Epithelial cell of prostate (primary cell): ENCODE results near the gene NISCH.

Experiments used
- DNase-seq: peaks from one replicate; pipeline ENCODE4 v3.0.0-alpha.2; 2011; ENCODE audit warnings: low read depth, low spot score
- H3K27ac ChIP-seq: fragments of 450-650 bp; 2 replicates; pipeline ENCODE4 v1.5.1; 2017; ENCODE audit warnings: mild to moderate bottlenecking

NISCH gene

GRCh38 chr3:52446042-52446441 is 9.4 kb upstream of the NISCH start:
- DNase-seq = no peak
- H3K27ac ChIP-seq = no peak overlapping the region

- no peak for DNase-seq
- no peak overlapping the region for H3K27ac ChIP-seq
Measured at GRCh38 chr3:52446631-52447511, 8.5 kb upstream of the NISCH start.

GRCh38 chr3:52447512-52448355 is 7.7 kb upstream of the NISCH start:
- no peak for DNase-seq
- no peak overlapping the region for H3K27ac ChIP-seq

GRCh38 chr3:52450489-52451236 is 4.7 kb upstream of the NISCH start:
- no peak overlapping the region for H3K27ac ChIP-seq
- no peak for DNase-seq

GRCh38 chr3:52451237-52452083 is 3.9 kb upstream of the NISCH start:
- no peak overlapping the region for H3K27ac ChIP-seq
- DNase-seq = no peak

GRCh38 chr3:52452126-52452525 is 3.3 kb upstream of the NISCH start:
- H3K27ac ChIP-seq = no peak overlapping the region
- no peak for DNase-seq

GRCh38 chr3:52452570-52453221 is 2.7 kb upstream of the NISCH start:
- DNase-seq = no peak
- H3K27ac ChIP-seq = no peak overlapping the region

GRCh38 chr3:52453496-52454249 is 1.7 kb upstream of the NISCH start, which contains the start of gene TNNC1:
TNNC1 (minus strand) TSS chr3:52454041; CDS start chr3:52454015, 26 bp downstream.
- peak within 1 kb of the TSS; percentile 64 for H3K27ac ChIP-seq
- DNase-seq = no peak

GRCh38 chr3:52454250-52454937 is 1.0 kb upstream of the NISCH start:
- DNase-seq = no peak
- peak overlapping the region; percentile 64 for H3K27ac ChIP-seq

GRCh38 chr3:52454938-52455282 is 494 bp upstream of the NISCH start:
- H3K27ac ChIP-seq = peak overlapping the region; percentile 64
- no peak for DNase-seq

GRCh38 chr3:52456169-52456799 is 880 bp downstream of the NISCH start:
- DNase-seq = no peak
- H3K27ac ChIP-seq = peak overlapping the region; percentile 64

GRCh38 chr3:52456800-52457183 is 1.4 kb downstream of the NISCH start:
- H3K27ac ChIP-seq = peak overlapping the region; percentile 64
- no peak for DNase-seq

GRCh38 chr3:52458031-52458760 is 2.8 kb downstream of the NISCH start:
- DNase-seq = no peak
- H3K27ac ChIP-seq = peak overlapping the region; percentile 64

- DNase-seq = no peak
- no peak overlapping the region for H3K27ac ChIP-seq
Measured at GRCh38 chr3:52458770-52459545, 3.6 kb downstream of the NISCH start.

GRCh38 chr3:52461874-52462273 is 6.5 kb downstream of the NISCH start:
- DNase-seq = no peak
- H3K27ac ChIP-seq = no peak overlapping the region

- DNase-seq = no peak
Measured at GRCh38 chr3:52463416-52463815, 8.0 kb downstream of the NISCH start.

More at GRCh38 chr3:52463416-52463815, 8.0 kb downstream of the NISCH start:
- no peak overlapping the region for H3K27ac ChIP-seq
